CD4-positive, alpha-beta memory T cell (primary cell): ENCODE data around the gene TPM4. TPM values are rescaled to one million over a fixed set of nuclear protein-coding genes. Genes with fewer than 3 reads are reported as not detected.
"Not testable (repeated sequence)": the region's sequence is repeated elsewhere in the genome, so short reads cannot be mapped to it uniquely, and the experiment has no call there.

Source experiments
- CTCF ChIA-PET: fragments of 350-600 bp; sonication (Branson Sonifier 250); formaldehyde crosslinking; loops from one replicate; lab custom pipeline; 2021; ENCODE audit warnings: inconsistent platforms; ENCODE audit not compliant: partially characterized antibody; lab: Charles Lee
- POLR2A ChIA-PET: fragments of 350-600 bp; sonication (Branson Sonifier 250); formaldehyde crosslinking; loops from one replicate; lab custom pipeline; 2021; ENCODE audit not compliant: partially characterized antibody; lab: Charles Lee
- DNase-seq, 5 donors: peaks; one replicate each; pipeline versions ENCODE4 v3.0.0 to v3.0.0-alpha.2; 2020 to 2022; ENCODE audit warnings: mixed read lengths in 1 of 5
- H3K27ac ChIP-seq: one replicate; pipeline ENCODE4 v1.7.0; 2013; ENCODE audit warnings: low read depth, low read length
- H3K27me3 ChIP-seq: 2 replicates; pipeline ENCODE4 v1.7.0; 2013; ENCODE audit warnings: mild to moderate bottlenecking, low read length, moderate library complexity; ENCODE audit not compliant: insufficient read depth
- H3K36me3 ChIP-seq: 2 replicates; pipeline ENCODE4 v1.7.0; 2013; ENCODE audit warnings: mild to moderate bottlenecking, low read length, moderate library complexity; ENCODE audit not compliant: insufficient read depth
- H3K4me1 ChIP-seq: 2 replicates; pipeline ENCODE4 v1.7.0; 2013; ENCODE audit warnings: mild to moderate bottlenecking, low read length, moderate library complexity; ENCODE audit not compliant: insufficient read depth
- H3K4me3 ChIP-seq, 2 donors: one replicate each; pipeline ENCODE4 v1.7.0; 2013; ENCODE audit warnings: low read length in 2 of 2, mild to moderate bottlenecking in 1 of 2
- H3K9me3 ChIP-seq, 2 donors: one replicate each; pipeline ENCODE4 v1.7.0; 2013; ENCODE audit warnings: low read length in 2 of 2, control low read depth in 1 of 2; ENCODE audit not compliant: control insufficient read depth in 1 of 2
- H3K27ac Mint-ChIP-seq, 7 donors: one replicate each; pipeline ENCODE4 v1.8.0; 2020 to 2021; ENCODE audit warnings: mixed read lengths in 7 of 7, mild to moderate bottlenecking in 6 of 7, inconsistent platforms in 3 of 7, moderate library complexity in 3 of 7
- H3K27me3 Mint-ChIP-seq, 2 donors: one replicate each; pipeline ENCODE4 v1.8.0; 2020 to 2021; ENCODE audit warnings: mixed read lengths in 2 of 2
- H3K36me3 Mint-ChIP-seq, 2 donors: one replicate each; pipeline ENCODE4 v1.8.0; 2020 to 2021; ENCODE audit warnings: mixed read lengths in 2 of 2, inconsistent platforms in 1 of 2, mild to moderate bottlenecking in 1 of 2
- H3K4me1 Mint-ChIP-seq, 4 donors: one replicate each; pipeline ENCODE4 v1.8.0; 2020 to 2021; ENCODE audit warnings: mixed read lengths in 4 of 4, mild to moderate bottlenecking in 1 of 4
- H3K4me3 Mint-ChIP-seq, 8 donors: one replicate each; pipeline ENCODE4 v1.8.0; 2020 to 2021; ENCODE audit warnings: mixed read lengths in 8 of 8, mild to moderate bottlenecking in 7 of 8, moderate library complexity in 6 of 8, inconsistent platforms in 3 of 8
- H3K9me3 Mint-ChIP-seq, 8 donors: one replicate each; pipeline ENCODE4 v1.8.0; 2020 to 2021; ENCODE audit warnings: mixed read lengths in 8 of 8, mild to moderate bottlenecking in 5 of 8, inconsistent platforms in 3 of 8, moderate library complexity in 1 of 8
- intact Hi-C: fragments of 100-400 bp; cut with micrococcal nuclease; formaldehyde crosslinking; loops from one replicate; pipeline ENCODE4 v1.15.1; 2023
- polyA plus RNA-seq, 2 donors: library from polyadenylated mRNA; unstranded; fragments of 300-500 nt; fragmentation: Illumina TruSeq; gene quantifications; one replicate each; pipeline ENCODE4 v1.2.3, GENCODE V29; 2021
- total RNA-seq, 2 experiments: library from RNA; stranded (reverse); gene quantifications; one replicate each; pipeline ENCODE4 v1.2.3, GENCODE V29; 2021

Gene TPM4
- total and polyA plus RNA-seq, 4 experiments from 2014 or later: 76.7 to 134 (median 95.8) TPM

- Histone ChIP-seq H3K36me3 (peaks cover 85% of the 10 kb centered on the region), H3K4me3 (no peak overlapping the region), H3K9me3 (no peaks in the 10 kb centered on the region), H3K27ac (no peak overlapping the region), H3K4me1 (peaks cover 14% of the 10 kb centered on the region), H3K27me3 (no peaks in the 10 kb centered on the region)
- peak overlapping the region; percentile 57 to 94 (median 88) for H3K27ac Mint-ChIP-seq
- peak overlapping the region in 2 of 8 donors; percentile 51 to 63 for H3K4me3 Mint-ChIP-seq
- no peaks in the 10 kb centered on the region for H3K9me3 Mint-ChIP-seq
- intact Hi-C loops: no loop called here
- DNase-seq: no peak
- H3K4me1 Mint-ChIP-seq: peaks cover 15 to 21% (median 20%) of the 10 kb centered on the region in 4 donors
- POLR2A ChIA-PET: interaction anchor here (0.9 to 3.6 kb wide), 5 partner anchors 8 to 52 kb away, joined by 3 to 31 read pairs (median 7); no protein-coding TSS in a partner anchor
- H3K36me3 Mint-ChIP-seq: peaks cover 68 to 82% of the 10 kb centered on the region in 2 donors
- no peaks in the 10 kb centered on the region for H3K27me3 Mint-ChIP-seq
- CTCF ChIA-PET: interaction anchor here (0.7 to 3.5 kb wide), 9 partner anchors 9 to 53 kb away, joined by 3 to 32 read pairs (median 6); no protein-coding TSS in a partner anchor
Measured at GRCh38 chr19:16094360-16095070, 18.2 kb downstream of the TPM4 start.

- Histone ChIP-seq H3K27ac (peak overlapping the region; percentile 10), H3K9me3 (no peaks in the 10 kb centered on the region), H3K27me3 (no peaks in the 10 kb centered on the region), H3K4me1 (peaks cover 14% of the 10 kb centered on the region), H3K36me3 (peaks cover 85% of the 10 kb centered on the region), H3K4me3 (no peak overlapping the region)
- H3K4me1 Mint-ChIP-seq: peaks cover 14 to 22% (median 18%) of the 10 kb centered on the region in 4 donors
- H3K4me3 Mint-ChIP-seq: peak overlapping the region in 6 of 8 donors; percentile 7 to 63 (median 46)
- ChIA-PET CTCF (interaction anchor here (0.7 to 3.5 kb wide), 12 partner anchors 10 to 87 kb away, joined by 3 to 32 read pairs (median 5); no protein-coding TSS in a partner anchor), POLR2A (interaction anchor here (0.6 to 3.6 kb wide), 7 partner anchors 9 to 87 kb away, joined by 3 to 31 read pairs (median 5); no protein-coding TSS in a partner anchor)
- no peaks in the 10 kb centered on the region for H3K9me3 Mint-ChIP-seq
- peak in 1 of 5 donors; percentile 37 for DNase-seq
- H3K27ac Mint-ChIP-seq: peak overlapping the region; percentile 43 to 94 (median 88)
- intact Hi-C loops: no loop called here
- H3K36me3 Mint-ChIP-seq: peaks cover 67 to 82% of the 10 kb centered on the region in 2 donors
- H3K27me3 Mint-ChIP-seq: no peaks in the 10 kb centered on the region
Measured at GRCh38 chr19:16095071-16095571, 18.8 kb downstream of the TPM4 start.

- H3K4me1 Mint-ChIP-seq: peaks cover 14 to 22% (median 18%) of the 10 kb centered on the region in 4 donors
- no peak overlapping the region for H3K4me3 Mint-ChIP-seq
- POLR2A ChIA-PET: interaction anchor here (1.0 to 3.6 kb wide), 6 partner anchors 10 to 26 kb away, joined by 3 to 31 read pairs (median 4); partner anchors contain the start of gene TPM4
- peak overlapping the region; percentile 60 to 87 (median 81) for H3K27ac Mint-ChIP-seq
- CTCF ChIA-PET: interaction anchor here (0.7 to 3.5 kb wide), 8 partner anchors 11 to 1163 kb away, joined by 3 to 32 read pairs (median 6); no protein-coding TSS in a partner anchor
- no peak overlapping the region for H3K4me3 ChIP-seq
- no peaks in the 10 kb centered on the region for H3K9me3 ChIP-seq
- peaks cover 65 to 74% of the 10 kb centered on the region in 2 donors for H3K36me3 Mint-ChIP-seq
- intact Hi-C loops: no loop called here
- no peaks in the 10 kb centered on the region for H3K27me3 ChIP-seq
- no peaks in the 10 kb centered on the region for H3K27me3 Mint-ChIP-seq
- peaks cover 84% of the 10 kb centered on the region for H3K36me3 ChIP-seq
- H3K4me1 ChIP-seq: peaks cover 14% of the 10 kb centered on the region
- DNase-seq: no peak
- no peaks in the 10 kb centered on the region for H3K9me3 Mint-ChIP-seq
- H3K27ac ChIP-seq: no peak overlapping the region
Measured at GRCh38 chr19:16096280-16096855, 20.1 kb downstream of the TPM4 start.

- ChIA-PET POLR2A (interaction anchor here (1.1 to 1.4 kb wide), 3 partner anchors 12 to 28 kb away, joined by 3 to 5 read pairs (median 4); no protein-coding TSS in a partner anchor), CTCF (interaction anchor here (2.6 kb wide), 1 partner anchor 36 kb away, joined by 7 read pairs; no protein-coding TSS in a partner anchor)
- no peak overlapping the region for H3K4me3 ChIP-seq
- H3K36me3 ChIP-seq: peaks cover 82% of the 10 kb centered on the region
- intact Hi-C loops: no loop called here
- DNase-seq: no peak
- no peaks in the 10 kb centered on the region for H3K27me3 ChIP-seq
- H3K4me1 Mint-ChIP-seq: peaks cover 14 to 21% (median 18%) of the 10 kb centered on the region in 4 donors
- no peak overlapping the region for H3K27ac ChIP-seq
- peaks cover 14% of the 10 kb centered on the region for H3K4me1 ChIP-seq
- H3K4me3 Mint-ChIP-seq: no peak overlapping the region
- no peaks in the 10 kb centered on the region for H3K27me3 Mint-ChIP-seq
- peaks cover 63 to 69% of the 10 kb centered on the region in 2 donors for H3K36me3 Mint-ChIP-seq
- H3K27ac Mint-ChIP-seq: peak overlapping the region; percentile 10 to 83 (median 57)
- H3K9me3 Mint-ChIP-seq: no peaks in the 10 kb centered on the region
- no peaks in the 10 kb centered on the region for H3K9me3 ChIP-seq
Measured at GRCh38 chr19:16098416-16098768, 22.1 kb downstream of the TPM4 start.

- Histone ChIP-seq H3K27me3 (no peaks in the 10 kb centered on the region), H3K9me3 (no peaks in the 10 kb centered on the region), H3K4me3 (no peak overlapping the region), H3K27ac (no peak overlapping the region), H3K4me1 (peaks cover 14% of the 10 kb centered on the region), H3K36me3 (peaks cover 82% of the 10 kb centered on the region)
- DNase-seq: no peak
- intact Hi-C loops: no loop called here
- ChIA-PET CTCF (interaction anchor here (2.6 kb wide), 1 partner anchor 36 kb away, joined by 7 read pairs; no protein-coding TSS in a partner anchor), POLR2A (interaction anchor here (1.1 to 1.4 kb wide), 3 partner anchors 12 to 28 kb away, joined by 3 to 5 read pairs (median 4); no protein-coding TSS in a partner anchor)
- Mint-ChIP-seq H3K4me1 (peaks cover 10 to 17% (median 15%) of the 10 kb centered on the region in 4 donors), H3K36me3 (peaks cover 59 to 68% of the 10 kb centered on the region in 2 donors), H3K9me3 (no peaks in the 10 kb centered on the region), H3K4me3 (no peak overlapping the region), H3K27me3 (no peaks in the 10 kb centered on the region), H3K27ac (peak overlapping the region in 1 of 7 donors; percentile 53)
Measured at GRCh38 chr19:16098821-16099220, 22.5 kb downstream of the TPM4 start.

GRCh38 chr19:16099314-16099965 is 23.1 kb downstream of the TPM4 start:
- POLR2A ChIA-PET: interaction anchor here (1.1 to 1.4 kb wide), 2 partner anchors 12 to 13 kb away, joined by 4 to 5 read pairs; no protein-coding TSS in a partner anchor
- H3K27ac ChIP-seq, DNase-seq, H3K27me3 ChIP-seq, H3K9me3 ChIP-seq, H3K27me3 Mint-ChIP-seq, H3K4me3 Mint-ChIP-seq, intact Hi-C loops, H3K4me3 ChIP-seq, H3K9me3 Mint-ChIP-seq: not testable (repeated sequence)
- CTCF ChIA-PET: interaction anchor here (2.5 to 2.6 kb wide), 2 partner anchors 12 to 37 kb away, joined by 7 to 12 read pairs; partner anchors contain the start of gene RAB8A
- Mint-ChIP-seq H3K4me1 (peaks cover 10 to 17% (median 15%) of the 10 kb centered on the region in 4 donors), H3K27ac (peak overlapping the region in 2 of 7 donors; percentile 43 to 50), H3K36me3 (peaks cover 56 to 66% of the 10 kb centered on the region in 2 donors)
- peaks cover 79% of the 10 kb centered on the region for H3K36me3 ChIP-seq
- H3K4me1 ChIP-seq: peaks cover 13% of the 10 kb centered on the region
